ENCODE results near the gene COL20A1.

COL20A1 gene

GRCh38 chr20:63261060-63261794 is 31.8 kb upstream of the COL20A1 start:
- DNase-seq = no peak

DNA sequence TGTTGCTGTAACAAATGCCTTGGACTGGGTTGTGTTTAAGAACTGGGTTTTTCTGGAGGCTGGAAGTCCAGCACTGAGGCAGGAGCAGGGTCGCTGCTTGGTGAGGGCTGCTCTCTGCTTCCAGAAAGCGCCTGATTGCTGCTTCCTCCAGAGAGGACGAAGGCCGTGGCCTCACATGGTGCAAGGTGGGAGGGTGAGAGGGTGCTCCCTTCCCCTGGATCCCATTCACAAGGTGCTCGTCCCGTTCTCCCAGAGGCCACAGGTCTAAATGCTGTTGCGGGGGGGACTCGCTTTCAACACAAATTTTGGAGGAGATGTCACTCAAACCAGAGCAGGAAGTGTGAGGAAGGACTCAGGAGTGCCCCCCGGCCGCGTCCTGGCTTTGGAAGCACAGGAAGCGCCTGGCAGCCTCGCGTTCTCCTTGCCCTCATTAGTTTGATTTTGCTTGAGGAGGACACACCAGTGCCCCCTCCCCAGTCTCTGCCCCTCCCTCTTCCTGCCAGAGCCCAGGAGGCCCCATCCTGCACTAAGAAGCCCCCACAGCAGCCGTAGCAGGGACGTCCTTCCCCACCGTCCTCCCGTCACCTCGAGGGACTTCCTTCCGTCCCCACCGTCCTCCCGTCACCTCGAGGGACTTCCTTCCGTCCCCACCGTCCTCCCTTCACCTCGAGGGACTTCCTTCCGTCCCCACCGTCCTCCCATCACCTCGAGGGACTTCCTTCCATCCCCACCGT is 31.0 kb upstream of the COL20A1 start:
- no peak for DNase-seq

GRCh38 chr20:63262836-63263235 is 30.1 kb upstream of the COL20A1 start:
- no peak for DNase-seq

- no peak for DNase-seq
Measured at GRCh38 chr20:63264000-63264399, 29.0 kb upstream of the COL20A1 start.

GRCh38 chr20:63264519-63264918 is 28.5 kb upstream of the COL20A1 start:
- no peak for DNase-seq

GRCh38 chr20:63265891-63266515 is 27.0 kb upstream of the COL20A1 start:
- DNase-seq = no peak

GRCh38 chr20:63267691-63268090 is 25.3 kb upstream of the COL20A1 start:
- DNase-seq = no peak

DNA sequence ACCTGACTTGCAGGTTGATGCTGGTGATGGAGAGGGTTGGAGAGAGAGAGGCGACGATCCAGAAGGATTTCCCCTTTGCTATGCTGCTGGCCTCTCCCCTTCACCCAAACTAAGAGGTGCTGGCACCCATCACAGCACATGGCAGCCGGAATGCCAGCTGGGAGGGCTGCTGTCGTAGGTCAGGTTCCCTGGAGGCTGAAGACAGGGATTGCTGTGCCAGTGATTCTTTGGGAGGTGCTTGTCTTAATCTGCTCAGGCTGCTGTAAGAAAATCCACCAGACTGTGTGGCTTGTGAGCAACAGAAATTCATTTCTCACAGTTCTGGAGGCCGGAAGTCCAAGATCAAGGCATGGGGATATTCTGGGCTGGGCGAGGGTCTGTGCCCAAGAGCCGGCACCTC is 24.7 kb upstream of the COL20A1 start:
- no peak for DNase-seq

DNA sequence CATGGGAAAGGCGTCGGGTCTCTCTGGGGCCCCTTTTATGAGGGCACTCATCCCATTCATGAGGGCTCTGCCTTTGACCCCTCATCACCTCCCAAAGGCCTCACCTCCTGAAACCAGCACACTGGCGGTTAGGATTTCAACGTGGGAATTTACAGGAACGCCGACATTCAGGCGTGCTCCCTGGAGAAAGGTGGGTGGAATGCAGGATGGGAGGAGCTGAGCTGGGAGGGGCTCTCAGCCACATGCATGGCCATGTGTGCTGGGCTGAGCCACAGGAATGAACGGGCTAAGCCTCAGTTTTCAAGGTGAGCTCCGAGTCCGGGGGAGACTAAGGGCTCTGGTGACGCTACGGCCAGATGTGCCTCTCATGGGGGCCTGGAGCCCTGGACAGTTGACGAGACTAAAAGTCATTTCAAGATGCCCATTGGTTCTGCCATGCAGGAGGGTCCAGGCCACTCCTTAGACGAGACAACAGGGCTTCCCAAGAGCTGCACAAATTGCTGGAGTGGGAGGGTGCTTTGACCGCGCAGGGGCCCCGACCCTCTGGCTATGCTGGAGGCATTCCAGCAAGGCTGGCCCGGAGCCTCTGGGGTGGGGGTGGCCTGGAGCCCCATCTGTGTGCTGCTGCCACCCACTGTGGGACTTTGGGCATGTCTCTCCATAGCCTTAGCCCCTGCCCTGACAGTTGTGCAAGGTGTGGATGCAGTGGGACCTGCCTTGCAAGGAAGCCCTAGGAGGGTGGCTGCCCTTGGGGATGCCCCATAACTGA is 24.1 kb upstream of the COL20A1 start:
- DNase-seq = no peak

DNA sequence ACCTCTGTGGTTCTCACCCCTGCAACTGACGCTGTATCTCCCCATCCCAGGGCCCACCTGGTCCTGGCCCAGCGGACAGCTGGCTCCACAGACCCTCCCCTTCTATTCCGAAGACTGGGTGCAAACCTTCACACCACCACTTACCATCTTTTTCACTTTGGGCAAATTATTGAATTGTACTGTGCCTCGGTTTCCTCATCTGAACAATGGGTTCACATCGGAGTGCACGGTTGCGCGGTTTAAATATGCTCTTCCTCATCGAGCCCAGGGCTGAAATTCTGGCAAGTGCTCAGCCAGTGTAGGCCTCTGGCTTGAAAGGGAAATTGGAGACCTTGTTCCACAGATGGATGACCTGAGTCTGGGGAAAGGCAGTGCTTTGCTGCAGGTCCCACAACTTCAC is 23.3 kb upstream of the COL20A1 start:
- no peak for DNase-seq

GRCh38 chr20:63270606-63271325 is 22.2 kb upstream of the COL20A1 start:
- no peak for DNase-seq

- DNase-seq = peak; percentile 91 to 92
Measured at GRCh38 chr20:63272105-63273058, 20.6 kb upstream of the COL20A1 start, which contains the start of gene ARFGAP1. Gene ARFGAP1 (plus strand): TSS chr20:63272813. CDS start chr20:63275581, 2,768 bp downstream.

DNA sequence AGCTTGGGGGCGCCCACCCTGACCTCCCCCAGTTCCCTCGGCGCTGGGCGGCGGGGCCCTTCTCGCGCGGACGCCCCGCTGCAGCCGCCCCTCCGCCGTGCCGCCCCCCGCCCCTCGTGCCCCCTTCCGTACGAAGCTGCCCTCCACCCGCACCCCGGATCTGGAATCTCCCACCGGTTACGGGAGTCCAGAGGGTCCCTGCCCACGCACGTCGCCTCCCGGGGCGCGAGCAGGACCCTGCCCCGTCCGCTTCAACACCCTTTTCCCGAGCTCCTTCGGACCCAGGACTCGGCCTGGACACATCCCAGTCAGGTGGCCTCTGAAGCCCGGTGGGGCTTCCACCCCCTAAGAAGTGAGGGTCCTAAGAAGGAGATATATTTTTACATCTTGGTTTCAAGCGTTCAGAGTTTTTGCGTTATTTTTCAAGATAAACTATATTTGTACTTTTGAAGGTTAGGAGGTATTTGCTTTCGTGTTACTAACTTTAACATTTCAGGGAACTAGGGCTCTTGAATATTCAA is 19.9 kb upstream of the COL20A1 start:
- DNase-seq = no peak

GRCh38 chr20:63273635-63274380 is 19.2 kb upstream of the COL20A1 start:
- no peak for DNase-seq

GRCh38 chr20:63274381-63275228 is 18.4 kb upstream of the COL20A1 start:
- no peak for DNase-seq

DNA sequence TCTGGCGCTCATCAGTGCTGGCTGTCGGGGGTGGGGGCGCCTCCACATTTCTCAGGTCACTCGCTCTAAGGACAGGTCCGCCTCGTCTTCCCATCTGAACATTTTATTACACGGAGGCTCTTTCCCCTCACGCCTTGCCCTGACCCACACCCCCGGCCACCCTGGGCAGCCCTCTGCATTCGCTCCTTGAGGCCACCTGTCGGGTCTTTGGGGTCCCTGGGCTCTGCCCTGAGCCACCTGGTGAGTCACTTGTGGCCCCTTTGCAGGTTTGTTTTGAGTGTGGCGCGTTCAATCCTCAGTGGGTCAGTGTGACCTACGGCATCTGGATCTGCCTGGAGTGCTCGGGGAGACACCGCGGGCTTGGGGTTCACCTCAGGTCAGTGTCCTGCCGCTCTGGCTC is 17.2 kb upstream of the COL20A1 start:
- no peak for DNase-seq

DNA sequence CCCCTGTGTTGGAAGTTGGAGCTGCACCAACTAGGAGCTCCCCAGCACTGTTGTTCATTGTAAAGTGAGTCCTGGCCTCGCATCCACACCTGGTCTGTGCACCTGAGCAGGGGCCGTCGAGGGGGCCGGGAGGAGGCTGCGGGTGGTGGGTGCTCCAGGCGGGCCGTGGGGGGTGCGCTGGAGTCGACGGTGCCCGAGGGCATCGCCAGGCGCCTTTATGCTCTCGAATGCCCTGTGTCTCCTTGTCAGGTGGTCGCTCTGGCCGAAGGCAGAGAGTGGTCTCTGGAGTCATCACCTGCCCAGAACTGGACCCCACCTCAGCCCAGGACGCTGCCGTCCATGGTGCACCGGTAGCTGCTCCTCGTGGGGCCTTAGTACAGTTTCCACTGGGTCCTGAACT is 16.0 kb upstream of the COL20A1 start:
- no peak for DNase-seq

GRCh38 chr20:63277466-63278272 is 15.3 kb upstream of the COL20A1 start:
- DNase-seq = no peak

All from activated CD4-positive, alpha-beta T cell treated with anti-CD3 and anti-CD28 coated beads, Interleukin-2, amount 50 U/mL, for 48 hours (primary cell).